GM18508 (cell line): ENCODE results near the gene PTPA.
"Not testable (repeated sequence)": the region's sequence is repeated elsewhere in the genome, so short reads cannot be mapped to it uniquely, and the experiment has no call there.

ENCODE experiments used
- ATAC-seq: cut with Tn5 transposase; IDR thresholded peaks from one replicate; pipeline ENCODE4 v1.9.1; 2021; ENCODE audit warnings: moderate number of reproducible peaks; ENCODE audit not compliant: insufficient read depth, unreplicated experiment

PTPA gene

GRCh38 chr9:129149442-129149841 lies 38.2 kb downstream of the PTPA start:
- ATAC-seq: no peak

DNA sequence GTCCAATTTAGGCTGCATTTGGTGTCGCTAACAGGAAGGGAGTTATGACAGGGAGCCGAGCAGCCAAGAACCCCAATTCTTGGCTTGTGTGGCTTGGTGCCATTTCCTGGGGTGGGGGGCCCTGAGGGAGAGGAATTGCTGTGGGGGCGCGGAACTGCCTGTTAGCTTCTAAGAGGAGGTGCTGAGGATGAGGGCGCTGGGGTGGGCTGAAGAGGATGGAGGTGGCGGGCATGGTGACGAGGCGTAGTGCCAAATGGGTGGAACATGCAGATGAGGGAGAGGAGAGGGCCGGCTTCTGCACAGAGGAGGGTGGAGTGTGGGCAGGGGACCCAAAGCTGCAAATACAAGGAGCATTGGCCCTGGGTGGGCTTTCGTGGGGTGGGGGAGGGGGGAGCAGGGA lies 38.9 kb downstream of the PTPA start:
- no peak for ATAC-seq

- no peak for ATAC-seq
Observed at GRCh38 chr9:129150672-129151211, 39.5 kb downstream of the PTPA start.

GRCh38 chr9:129151469-129151868 lies 40.3 kb downstream of the PTPA start:
- ATAC-seq: no peak

DNA sequence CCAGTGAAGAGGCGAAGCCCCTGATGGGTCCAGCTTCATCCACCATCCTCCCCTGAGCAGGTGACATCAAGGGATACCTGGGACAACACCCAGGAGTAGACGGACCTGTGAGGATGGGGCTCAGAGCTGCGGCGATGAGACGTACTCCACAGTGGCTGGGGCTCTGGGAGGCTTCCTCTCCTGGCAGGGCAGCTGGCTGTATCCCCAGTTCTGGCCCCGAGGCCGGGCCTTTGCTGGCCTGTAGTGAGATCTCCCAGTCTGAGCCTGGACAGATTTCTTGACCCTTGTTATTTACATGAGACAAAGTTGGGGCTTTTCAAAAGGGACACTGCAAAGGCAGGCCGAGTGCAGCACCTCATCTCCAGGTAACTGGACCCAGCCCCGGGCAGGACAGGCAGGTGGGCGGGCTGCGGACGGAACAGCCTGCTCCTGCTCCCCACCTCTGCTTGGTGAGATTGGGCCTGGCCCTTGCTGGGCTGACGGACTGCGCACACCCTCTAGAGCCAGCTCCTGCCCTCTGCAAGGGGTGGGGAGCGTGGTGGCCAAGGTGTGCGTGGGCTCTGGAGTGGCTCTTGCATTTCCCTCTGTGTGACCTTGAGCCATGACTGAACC lies 43.8 kb downstream of the PTPA start:
- ATAC-seq: no peak

GRCh38 chr9:129156163-129156562 lies 44.9 kb downstream of the PTPA start:
- no peak for ATAC-seq

DNA sequence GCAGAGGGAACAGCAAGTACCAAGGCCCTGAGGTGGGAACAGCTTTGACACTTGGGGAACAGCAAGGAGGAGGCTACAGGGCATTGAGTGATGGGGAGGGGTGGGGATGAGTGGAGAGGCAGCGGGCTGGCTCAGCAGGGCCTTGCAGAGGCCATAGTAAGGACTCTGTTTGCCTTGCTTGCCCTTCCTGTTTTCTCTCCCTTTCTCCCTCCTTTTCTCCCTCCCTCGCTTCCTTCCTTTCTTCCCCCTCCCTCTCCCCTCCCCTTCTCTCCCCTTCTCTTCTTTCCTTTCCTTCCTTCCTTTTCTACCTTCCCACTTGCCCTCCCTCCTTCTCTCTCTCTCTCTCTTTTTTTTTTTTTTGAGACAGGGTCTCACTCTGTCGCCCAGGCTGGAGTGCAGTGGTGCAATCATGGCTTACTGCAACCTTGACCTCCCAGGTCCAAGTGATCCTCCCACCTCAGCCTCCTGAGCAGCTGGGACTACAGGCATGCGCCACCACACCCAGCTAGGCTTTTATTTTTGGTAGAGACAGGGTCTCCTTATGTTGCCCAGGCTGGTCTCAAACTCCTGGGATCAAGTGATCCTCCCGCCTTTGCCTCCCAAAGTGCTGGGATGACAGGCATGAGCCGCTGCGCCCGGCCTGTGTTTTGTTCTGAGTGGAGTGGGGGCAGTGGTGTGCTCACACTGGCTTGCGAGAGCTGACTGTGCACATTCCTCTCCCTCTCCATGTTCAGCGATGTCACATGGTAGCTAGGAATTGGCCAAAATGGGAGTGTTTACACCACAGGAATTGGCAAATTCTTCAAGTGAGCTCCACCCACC lies 49.7 kb downstream of the PTPA start:
- ATAC-seq: no peak

GRCh38 chr9:129161534-129161837 lies 50.3 kb downstream of the PTPA start:
- ATAC-seq: no peak

GRCh38 chr9:129162497-129163197 lies 51.4 kb downstream of the PTPA start:
- ATAC-seq: no peak

DNA sequence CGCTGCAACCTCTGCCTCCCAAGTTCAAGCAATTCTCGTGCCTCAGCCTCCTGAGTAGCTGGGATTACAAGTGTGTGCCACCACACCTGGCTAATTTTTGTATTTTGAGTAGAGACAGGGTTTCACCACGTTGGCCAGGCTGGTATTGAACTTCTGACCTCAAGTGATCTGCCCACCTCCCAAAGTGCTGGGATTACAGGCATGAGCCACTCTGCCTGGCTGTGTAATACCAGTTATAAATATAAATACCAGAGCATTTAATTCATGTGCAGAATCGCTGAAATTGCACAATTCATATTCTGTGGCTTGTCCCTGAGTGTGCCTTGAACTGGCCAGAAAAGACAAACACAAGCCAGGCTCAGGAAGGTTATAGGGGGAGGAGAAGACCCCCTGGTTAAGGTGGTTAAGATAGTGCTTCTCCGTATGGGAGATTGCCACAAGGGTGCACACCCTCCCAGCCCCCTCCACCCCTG lies 52.0 kb downstream of the PTPA start:
- not testable (repeated sequence) for ATAC-seq

- no peak for ATAC-seq
Observed at GRCh38 chr9:129163753-129164152, 52.5 kb downstream of the PTPA start.

GRCh38 chr9:129164246-129164930 lies 53.2 kb downstream of the PTPA start:
- no peak for ATAC-seq

GRCh38 chr9:129165198-129165597 lies 54.0 kb downstream of the PTPA start:
- ATAC-seq: no peak

GRCh38 chr9:129166623-129167557 lies 55.7 kb downstream of the PTPA start:
- ATAC-seq: no peak

GRCh38 chr9:129170229-129170628 lies 59.0 kb downstream of the PTPA start:
- no peak for ATAC-seq

DNA sequence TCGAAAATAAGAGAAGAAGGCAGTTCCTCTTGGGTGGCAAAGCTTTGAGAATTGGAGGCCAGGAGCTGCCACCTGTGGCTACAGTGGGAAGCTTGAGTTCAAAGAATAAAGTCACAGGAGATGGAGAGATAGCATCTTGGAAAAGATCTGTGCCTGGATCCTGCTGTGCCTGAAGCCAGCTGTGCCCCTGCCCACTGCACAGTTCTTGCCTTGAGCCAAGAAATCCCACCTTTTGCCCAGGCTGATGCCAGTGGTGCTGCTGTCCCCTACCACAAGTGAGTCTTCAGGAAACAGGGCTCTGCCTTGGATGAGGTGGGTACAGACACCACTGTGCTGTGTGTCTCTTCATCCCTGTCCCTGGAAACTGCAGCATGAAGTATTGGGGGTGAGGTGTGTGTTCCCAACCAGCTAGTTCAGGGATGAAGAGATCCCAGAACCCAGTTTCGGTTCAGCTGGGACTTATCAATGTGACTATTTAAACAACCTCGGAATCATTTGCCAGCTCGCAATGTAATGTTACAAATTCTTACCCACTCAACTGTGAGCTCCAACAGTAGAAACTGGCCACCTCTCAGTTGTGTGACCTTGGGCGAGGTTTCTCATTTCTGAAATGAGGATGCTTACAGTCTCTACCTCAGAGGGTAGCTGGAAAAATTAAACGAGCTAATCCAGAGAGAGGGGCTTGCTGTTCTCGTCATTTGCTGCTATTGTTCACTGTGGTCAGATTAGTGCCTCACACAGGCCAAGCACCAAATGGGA lies 61.0 kb downstream of the PTPA start:
- ATAC-seq: no peak

DNA sequence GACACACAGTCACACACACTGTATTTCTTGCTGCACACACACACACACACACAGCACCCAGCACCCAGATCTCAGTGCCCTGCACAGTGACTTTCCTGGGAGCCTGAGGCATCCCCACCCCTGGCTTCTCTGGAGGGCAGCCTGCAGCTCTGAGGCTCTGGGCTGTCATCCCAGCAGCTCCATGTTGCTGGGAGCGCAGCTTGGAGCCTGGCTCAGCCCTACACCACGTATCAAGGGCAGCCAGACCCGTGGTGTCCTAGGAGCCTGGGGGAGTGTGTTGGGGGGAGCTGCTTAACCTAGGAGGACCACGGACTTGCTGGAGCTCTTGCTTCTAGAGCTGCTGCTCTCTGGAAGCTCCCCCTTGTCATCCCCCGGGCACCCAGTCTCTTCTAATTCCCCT lies 61.6 kb downstream of the PTPA start:
- no peak for ATAC-seq

DNA sequence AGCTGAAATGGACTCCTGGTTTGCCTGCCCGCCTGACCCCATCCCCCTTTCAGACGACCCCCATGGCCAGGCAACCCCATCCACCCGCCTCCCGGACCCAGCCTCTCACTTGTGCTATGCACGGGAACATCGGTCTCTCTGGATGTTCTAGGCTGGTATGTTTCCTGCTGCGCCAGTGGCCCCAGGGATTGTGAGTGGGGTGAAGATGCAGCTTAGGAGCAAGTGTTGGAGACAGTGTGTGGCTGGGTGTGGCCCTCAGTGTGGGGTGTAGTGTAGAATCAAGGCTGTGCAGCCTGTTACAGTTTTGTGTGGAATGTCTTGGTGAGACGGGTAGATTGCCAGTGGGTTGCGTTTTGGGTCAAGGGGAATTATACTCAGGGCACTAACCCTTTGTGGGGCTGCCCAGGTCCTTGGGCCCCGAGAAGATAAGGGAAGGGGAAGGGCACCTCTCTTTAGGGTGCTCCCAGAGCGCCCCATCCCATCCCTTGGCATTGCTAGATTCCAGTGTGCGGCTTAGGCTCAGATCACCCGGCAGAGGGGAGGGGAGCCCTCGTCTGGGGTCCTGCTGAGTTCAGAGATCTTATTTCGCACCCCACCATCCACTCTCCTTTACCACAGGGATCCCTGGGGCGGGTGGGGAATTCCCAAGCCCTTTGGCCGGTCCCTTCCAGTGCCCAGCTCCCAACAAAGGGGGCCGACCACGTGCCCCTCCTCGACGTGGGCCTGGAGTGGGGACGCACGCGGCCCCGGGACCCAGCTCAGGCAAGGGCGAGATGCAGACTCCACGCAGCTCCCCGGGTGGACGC lies 62.3 kb downstream of the PTPA start:
- ATAC-seq: no peak
